ENCODE measurements around the gene SLC7A10.
"Not testable (repeated sequence)": the region's sequence is repeated elsewhere in the genome, so short reads cannot be mapped to it uniquely, and the experiment has no call there.

SLC7A10 gene

DNA sequence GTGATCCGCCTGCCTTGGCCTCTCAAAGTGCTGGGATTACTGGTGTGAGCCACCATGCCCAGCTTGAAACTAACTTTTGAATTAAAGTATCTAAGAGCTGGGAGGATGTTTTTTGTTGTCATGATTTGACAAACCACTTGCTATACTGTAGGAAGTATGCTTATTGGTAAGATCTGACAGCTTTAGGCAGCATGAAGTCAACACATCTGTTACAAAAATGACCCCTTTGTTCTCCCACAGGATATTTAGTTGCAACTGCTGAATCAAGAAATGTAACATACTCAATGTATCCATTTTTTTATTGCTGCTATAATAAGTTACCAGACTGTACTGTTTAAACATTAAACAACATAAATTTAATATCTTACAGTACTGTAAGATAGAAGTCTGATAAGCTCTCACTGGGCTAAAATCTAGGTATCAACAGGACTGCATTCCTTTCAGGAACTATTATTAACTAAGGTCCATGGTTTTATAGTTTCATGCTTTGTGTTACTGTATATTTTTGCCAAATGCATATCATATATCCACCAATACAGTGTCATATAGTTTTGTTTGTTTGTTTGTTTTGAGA lies 54.3 kb downstream of the SLC7A10 start:
- DNase-seq: no peak

- no peak for DNase-seq
Observed at GRCh38 chr19:33168528-33168927, 57.1 kb downstream of the SLC7A10 start.

DNA sequence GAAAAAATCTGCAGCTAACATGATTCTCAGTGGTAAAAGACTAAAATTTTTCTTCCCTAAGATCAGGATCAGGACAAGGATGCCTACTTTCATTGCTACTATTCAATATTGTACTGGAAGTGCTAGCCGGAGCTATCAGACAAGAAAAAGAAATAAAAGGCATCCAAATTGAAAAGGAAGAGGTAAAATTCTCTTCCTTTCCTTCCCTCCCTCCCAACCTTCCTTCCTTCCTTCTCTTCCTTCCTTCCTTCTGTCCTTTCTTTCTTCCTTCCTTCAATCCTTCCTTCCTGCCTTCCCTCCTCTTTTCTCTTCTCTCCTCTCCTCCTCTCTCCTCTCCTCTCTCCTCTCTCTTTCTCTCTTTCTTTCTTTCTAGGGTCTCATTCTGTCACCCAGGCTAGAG lies 58.2 kb downstream of the SLC7A10 start:
- no peak for DNase-seq

- DNase-seq: not testable (repeated sequence)
Observed at GRCh38 chr19:33166037-33166436, 59.6 kb downstream of the SLC7A10 start.

GRCh38 chr19:33163481-33163880 lies 62.2 kb downstream of the SLC7A10 start:
- no peak for DNase-seq

DNA sequence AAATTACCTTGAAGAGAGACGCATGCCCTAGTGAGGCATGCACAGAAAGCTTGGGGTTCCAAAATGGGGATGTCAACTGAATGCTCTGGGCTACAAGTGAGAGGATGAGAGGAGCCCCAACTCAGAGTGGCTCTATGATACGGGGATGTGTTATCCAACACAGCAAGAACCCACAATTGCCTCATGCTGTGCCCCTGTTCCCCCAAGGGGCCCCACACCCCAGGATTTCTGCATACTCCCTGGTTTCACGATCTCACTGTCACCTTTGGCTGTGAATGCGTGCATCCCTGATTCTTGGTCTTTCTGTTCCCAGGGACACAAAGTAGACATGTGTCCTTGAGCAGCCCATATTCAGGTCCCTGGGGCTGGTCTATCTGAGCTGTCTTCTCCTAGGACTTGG lies 64.4 kb downstream of the SLC7A10 start:
- DNase-seq: no peak

GRCh38 chr19:33159893-33160292 lies 65.8 kb downstream of the SLC7A10 start:
- DNase-seq: no peak

GRCh38 chr19:33159149-33159548 lies 66.5 kb downstream of the SLC7A10 start:
- DNase-seq: no peak
